Panc1 (cell line): ENCODE data around the gene SIRPB1. TPM values are rescaled to one million over a fixed set of nuclear protein-coding genes. Genes with fewer than 3 reads are reported as not detected.

ENCODE experiments used
- ATAC-seq: fragments of 200-7000 bp; cut with Tn5 transposase; 2 replicates; pipeline ENCODE4 v1.9.1; 2020; ENCODE audit warnings: mild to moderate bottlenecking, moderate library complexity
- BruUV-seq: library from RNA; stranded (reverse); fragments of 400-500 nt; replicated peaks from 2 replicates; lab custom pipeline; 2021; lab: Mats Ljungman, UMichigan
- CTCF ChIA-PET: fragments of 300-600 bp; sonication (Branson Sonifier 250); formaldehyde crosslinking; loops from one replicate; lab custom pipeline; 2022; ENCODE audit warnings: antibody characterized with exemption; lab: Charles Lee
- POLR2A ChIA-PET: fragments of 300-600 bp; sonication (Branson Sonifier 250); formaldehyde crosslinking; loops from one replicate; lab custom pipeline; 2022; ENCODE audit warnings: antibody characterized with exemption; lab: Charles Lee
- DNase-seq: peaks from one replicate; pipeline ENCODE4 v3.0.0-alpha.2; 2010; ENCODE audit warnings: low read depth, low spot score
- H3K27ac ChIP-seq: 2 replicates; pipeline ENCODE4 v1.5.1; 2011; ENCODE audit warnings: mild to moderate bottlenecking, low read length, inconsistent platforms
- H3K27me3 ChIP-seq: fragments of 200-500 bp; sonication (Bioruptor generic); 2 replicates; pipeline ENCODE4 v1.6.0; 2014; ENCODE audit warnings: low read length, inconsistent platforms; ENCODE audit not compliant: control insufficient read depth, insufficient read depth
- H3K36me3 ChIP-seq: fragments of 200-500 bp; sonication (Bioruptor generic); 2 replicates; pipeline ENCODE4 v1.5.1; 2014; ENCODE audit warnings: inconsistent platforms, mild to moderate bottlenecking, low read length, moderate library complexity; ENCODE audit not compliant: control insufficient read depth, insufficient read depth
- H3K4me1 ChIP-seq: 2 replicates; pipeline ENCODE4 v1.5.1; 2011; ENCODE audit warnings: inconsistent platforms, mild to moderate bottlenecking, low read length, moderate library complexity; ENCODE audit not compliant: control insufficient read depth, insufficient read depth
- H3K4me3 ChIP-seq, 2 experiments: 2 replicates each; pipeline ENCODE4 v1.5.1; 2011 to 2012; ENCODE audit warnings: low read depth in 2 of 2, low read length in 2 of 2, mild to moderate bottlenecking in 2 of 2, inconsistent platforms in 1 of 2, moderate library complexity in 1 of 2
- H3K9me3 ChIP-seq: fragments of 200-500 bp; sonication (Bioruptor generic); 2 replicates; pipeline ENCODE4 v1.5.1; 2014; ENCODE audit warnings: low read depth, mild to moderate bottlenecking, inconsistent platforms, low read length, moderate library complexity; ENCODE audit not compliant: control insufficient read depth, insufficient read depth
- CTCF ChIP-seq: fragments of 450-650 bp; IDR thresholded peaks from 2 replicates; pipeline ENCODE4 v1.5.1; 2017; ENCODE audit warnings: mild to moderate bottlenecking
- POLR2AphosphoS5 ChIP-seq: IDR thresholded peaks from 2 replicates; pipeline ENCODE4 v1.6.1; 2012; ENCODE audit warnings: mild to moderate bottlenecking, low read depth, low read length, moderate library complexity
- REST ChIP-seq, 2 experiments: IDR thresholded peaks; 2 replicates each; pipeline ENCODE4 v1.6.1; 2011 to 2012; ENCODE audit warnings: low read depth in 2 of 2, control low read depth in 1 of 2, low read length in 1 of 2, mild to moderate bottlenecking in 1 of 2, moderate library complexity in 1 of 2; ENCODE audit not compliant: insufficient read depth in 1 of 2
- SIN3A ChIP-seq: IDR thresholded peaks from 2 replicates; pipeline ENCODE4 v1.6.1; 2012; ENCODE audit warnings: low read depth, mild to moderate bottlenecking, low read length, moderate library complexity, borderline replicate concordance; ENCODE audit not compliant: insufficient read depth
- TCF7L2 ChIP-seq: IDR thresholded peaks from 2 replicates; pipeline ENCODE4 v1.6.1; 2011; ENCODE audit warnings: mild to moderate bottlenecking, low read depth, low read length, inconsistent platforms
- in situ Hi-C: cut with HindIII; loops from 2 replicates; pipeline ENCODE4 v1.10.0; 2016; ENCODE audit warnings: low sequenced_read_pairs, low pct_unique_long_range_greater_than_20kb
- intact Hi-C: fragments of 100-400 bp; cut with micrococcal nuclease; formaldehyde crosslinking; loops from one replicate; pipeline ENCODE4 v1.10.0; 2022; ENCODE audit not compliant: unreplicated experiment
- total RNA-seq: library from RNA; stranded (reverse); gene quantifications from one replicate; pipeline ENCODE4 v1.2.1, GENCODE V29; 2021; ENCODE audit not compliant: unreplicated experiment

Gene SIRPB1
- total RNA-seq, 1 experiment from 2014 or later: 0.72 TPM

- intact Hi-C loops (no loop called here), in situ Hi-C loops (no loop called here)
- POLR2A ChIA-PET: no interaction called here
These were observed 35.2 kb upstream of the SIRPB1 start for GRCh38 chr20:1654996-1655395.

GRCh38 chr20:1652960-1653359 is 33.2 kb upstream of the SIRPB1 start:
- no peak for DNase-seq
- H3K27me3 ChIP-seq: 0 out of 2 replicates have a peak, but pooled peaks cover 6% of the 10 kb centered on the region
- ChIA-PET CTCF (no interaction called here), POLR2A (no interaction called here)
- no TSS peak for BruUV-seq
- in situ Hi-C loops (no loop called here), intact Hi-C loops (no loop called here)
- no peak overlapping the region for H3K27ac ChIP-seq
- TF ChIP-seq SIN3A (no peak), TCF7L2 (no peak), REST (IDR thresholded peaks at IDR 0.05; ENCODE audit: insufficient read depth in 1 of 2, low read depth in 2 of 2, low read length in 1 of 2) (no peak), POLR2AphosphoS5 (no peak), CTCF (no peak)
- no peak for ATAC-seq
- H3K4me1 ChIP-seq: no peaks in the 10 kb centered on the region
- H3K4me3 ChIP-seq: no peak overlapping the region
- no peaks in the 10 kb centered on the region for H3K36me3 ChIP-seq
- no peaks in the 10 kb centered on the region for H3K9me3 ChIP-seq

More at GRCh38 chr20:1654996-1655395, 35.2 kb upstream of the SIRPB1 start:
- Histone ChIP-seq H3K4me3 (no peak overlapping the region), H3K9me3 (no peaks in the 10 kb centered on the region), H3K27me3 (peaks cover 17% of the 10 kb centered on the region; the same call in 1 of the 2 replicates), H3K27ac (no peak overlapping the region), H3K4me1 (no peaks in the 10 kb centered on the region), H3K36me3 (no peaks in the 10 kb centered on the region)
- CTCF ChIA-PET: no interaction called here
- ATAC-seq (no peak), DNase-seq (no peak)
- no peak for TF ChIP-seq REST (IDR thresholded peaks at IDR 0.05; ENCODE audit: insufficient read depth in 1 of 2, low read depth in 2 of 2, low read length in 1 of 2)
- no peak for TF ChIP-seq POLR2AphosphoS5
- TF ChIP-seq SIN3A: no peak
- TF ChIP-seq CTCF: no peak
- no peak for TF ChIP-seq TCF7L2
- BruUV-seq: no TSS peak
